Islet precursor cell (in vitro differentiated cells): ENCODE measurements around the gene C4orf54.

Experiments used
- DNase-seq: peaks from one replicate; pipeline ENCODE4 v3.0.0-alpha.2; 2018

Gene C4orf54

DNA sequence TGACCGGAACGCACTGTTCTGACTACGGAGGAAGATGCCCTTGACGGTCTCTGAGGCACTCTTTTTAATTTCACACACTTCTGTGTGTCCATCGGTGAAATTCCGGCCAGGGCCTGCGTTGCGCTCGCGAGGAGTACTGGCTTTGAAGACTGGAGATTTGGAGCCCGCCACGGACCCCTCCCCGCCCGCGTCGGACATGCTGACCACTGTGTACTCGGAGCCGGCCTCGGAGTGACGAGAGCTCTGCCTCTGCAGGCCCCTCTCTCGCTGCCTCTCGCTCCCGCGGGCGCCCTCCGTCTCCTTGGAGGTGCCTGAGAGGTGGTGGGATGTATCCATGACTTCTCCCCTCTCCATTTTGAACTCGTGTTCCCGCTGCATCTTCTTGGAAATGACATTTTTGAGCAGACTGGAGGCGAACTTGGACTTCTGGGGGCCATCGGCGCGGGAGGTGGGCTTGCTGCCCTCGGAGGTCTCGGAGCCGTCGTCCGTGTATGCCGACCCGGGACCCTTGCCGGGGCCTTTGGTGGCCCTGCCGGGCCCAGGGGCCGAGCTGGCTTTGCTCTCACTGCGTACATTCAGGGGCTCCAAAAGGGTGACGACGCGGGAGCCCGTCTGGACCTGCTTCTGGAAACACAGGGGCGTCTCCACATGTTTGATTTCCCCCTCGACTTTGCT, 5.7 kb downstream of the C4orf54 start:
- no peak for DNase-seq

DNA sequence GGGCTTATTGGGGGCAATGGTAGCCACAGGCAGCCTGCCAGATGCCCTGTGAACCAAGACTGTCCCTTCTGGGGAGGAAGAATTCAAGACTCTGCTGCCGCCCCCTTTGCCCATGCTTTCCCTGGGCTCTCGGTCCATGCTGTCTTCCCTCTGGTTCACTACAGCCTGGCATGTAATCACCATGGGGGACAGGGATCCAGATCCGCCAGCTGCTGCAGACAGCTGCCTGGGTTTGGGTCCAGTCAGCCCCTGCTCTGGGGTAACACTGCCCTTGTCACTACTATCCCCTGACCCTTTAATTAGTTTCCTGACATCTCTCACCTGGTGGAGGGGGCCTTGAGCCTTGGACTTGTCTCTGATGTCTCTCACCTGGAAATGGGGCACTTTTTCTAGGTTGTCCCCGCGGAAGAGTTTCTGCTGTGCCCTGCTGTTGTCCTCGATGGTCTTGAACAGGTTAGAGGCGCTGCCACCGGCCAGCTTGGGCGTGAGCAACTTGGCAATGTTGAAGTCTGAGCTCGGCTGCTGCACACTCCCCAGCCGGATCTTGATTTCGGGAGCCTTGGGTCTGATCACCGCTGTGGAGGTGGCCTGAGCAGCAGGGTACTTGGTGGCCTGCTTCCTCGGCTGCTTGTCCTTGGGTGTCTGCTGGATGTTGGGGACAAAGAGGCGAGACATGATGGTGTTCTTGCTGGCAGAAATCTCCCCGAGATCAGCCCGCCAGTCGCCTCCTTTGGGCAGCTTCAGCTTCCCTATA, 6.4 kb downstream of the C4orf54 start:
- no peak for DNase-seq

DNA sequence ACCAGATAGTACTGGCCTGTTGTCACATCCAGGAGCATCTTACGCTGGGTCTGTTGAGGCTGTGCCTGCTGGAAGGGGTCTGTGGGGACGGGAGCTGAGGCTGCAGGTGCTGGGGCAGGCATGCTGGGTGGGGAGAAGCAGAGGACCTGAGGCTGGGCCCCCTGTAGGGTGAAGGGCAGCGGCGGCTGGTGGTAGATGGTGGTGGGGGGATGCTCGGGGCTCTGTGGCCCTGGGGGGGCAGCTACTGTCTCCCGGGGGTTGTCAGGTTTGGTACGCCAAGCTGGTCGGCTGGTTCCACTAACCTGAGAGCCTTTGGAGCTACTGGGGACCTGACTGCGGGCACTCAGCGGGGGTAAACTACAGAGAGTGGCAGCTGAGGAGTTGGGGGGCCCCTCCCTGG, 7.8 kb downstream of the C4orf54 start:
- no peak for DNase-seq

DNA sequence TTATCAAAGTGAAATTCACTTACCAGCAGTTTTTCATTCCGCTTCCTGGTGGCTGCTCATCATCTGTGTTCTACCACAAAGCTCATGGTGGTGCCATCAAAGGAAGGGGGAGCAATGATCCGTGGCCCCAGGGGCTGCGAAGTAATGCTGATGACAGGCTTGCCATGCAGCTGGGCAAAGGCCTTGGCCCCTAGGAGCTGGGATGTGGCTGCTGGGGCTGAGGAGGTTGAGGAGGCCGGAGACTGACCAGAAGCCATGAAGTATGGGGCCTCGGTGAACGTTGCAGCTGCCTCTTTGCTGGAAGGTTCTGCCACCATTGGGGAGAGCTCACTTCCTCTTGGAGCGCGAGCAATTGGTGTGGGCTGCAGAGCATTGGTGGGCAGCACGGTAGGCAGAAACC, 8.4 kb downstream of the C4orf54 start:
- no peak for DNase-seq

DNA sequence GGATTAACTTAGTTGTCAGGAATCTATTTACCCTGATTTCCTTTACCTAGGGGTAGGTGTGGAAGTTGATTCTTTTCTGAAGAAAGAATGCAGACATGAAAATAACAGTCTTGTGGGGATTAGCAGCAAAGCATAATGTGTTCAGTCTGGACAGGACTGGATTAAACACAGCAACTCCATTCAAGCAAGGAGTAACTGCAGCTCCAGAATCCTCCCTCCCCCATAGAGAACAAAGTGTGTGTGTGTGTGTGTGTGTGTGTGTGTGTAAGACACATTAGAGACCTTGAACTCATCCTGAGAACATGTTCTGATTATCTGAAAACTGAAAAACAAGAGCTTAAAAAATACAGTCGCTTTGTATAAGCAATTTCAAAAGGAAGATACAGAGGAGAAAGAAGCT, 9.3 kb downstream of the C4orf54 start:
- DNase-seq = no peak

DNA sequence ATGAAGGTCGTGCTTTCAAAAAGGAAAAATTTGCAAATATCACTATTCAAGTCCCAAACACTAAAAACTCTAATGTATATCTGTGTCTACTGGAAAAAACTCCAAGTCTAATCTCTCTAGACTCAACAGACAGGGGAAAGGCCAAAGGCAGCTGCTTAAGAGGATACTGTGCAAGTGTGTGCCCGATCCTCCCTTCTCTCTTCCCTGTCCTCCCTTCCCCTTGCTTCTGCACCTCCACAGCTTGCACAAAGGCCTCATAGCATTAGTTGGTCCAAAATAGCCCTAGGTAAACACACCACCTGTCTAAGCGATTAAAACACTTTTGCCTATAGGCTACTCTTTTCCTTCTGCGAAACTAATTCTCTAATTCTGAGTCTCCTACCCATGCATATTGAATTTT, 10.6 kb downstream of the C4orf54 start:
- no peak for DNase-seq

DNA sequence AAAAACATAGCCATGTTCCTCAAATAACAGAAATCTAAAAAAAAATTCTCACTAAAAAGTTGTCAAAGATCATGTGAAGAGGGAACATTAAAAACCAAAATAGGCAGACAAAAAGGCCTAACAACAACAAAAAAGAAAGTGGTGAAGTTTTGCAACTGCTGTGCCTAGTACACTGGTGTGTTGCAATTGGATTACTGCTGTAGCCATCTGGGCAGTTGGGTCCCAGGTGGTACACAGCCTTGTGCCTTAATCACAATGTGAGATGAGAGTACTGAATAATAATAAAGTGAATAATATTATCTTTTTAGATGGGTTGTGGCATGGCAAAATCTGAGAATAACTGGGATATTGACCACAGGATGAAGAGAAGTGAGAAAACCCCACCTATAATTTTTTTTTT, 12.0 kb downstream of the C4orf54 start:
- no peak for DNase-seq

DNA sequence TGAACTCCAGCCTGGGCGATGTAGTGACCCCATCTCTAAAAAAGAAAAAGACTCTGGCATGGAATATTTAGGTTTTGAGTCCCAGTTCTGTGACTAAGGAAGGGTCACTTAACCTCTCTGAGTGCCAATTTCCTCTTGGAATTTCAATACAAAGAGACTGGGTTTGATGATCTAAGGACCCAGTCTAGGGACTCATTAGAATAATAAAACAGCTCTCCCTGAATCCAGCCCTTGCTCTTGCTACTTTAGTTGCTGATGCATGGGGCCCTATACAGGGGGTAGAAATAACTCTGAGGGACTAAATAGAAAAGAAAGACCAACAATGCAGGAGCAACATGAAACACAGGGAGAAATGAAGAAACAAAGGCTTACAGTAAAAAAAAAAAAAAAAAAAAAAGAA, 12.6 kb downstream of the C4orf54 start:
- DNase-seq = no peak

DNA sequence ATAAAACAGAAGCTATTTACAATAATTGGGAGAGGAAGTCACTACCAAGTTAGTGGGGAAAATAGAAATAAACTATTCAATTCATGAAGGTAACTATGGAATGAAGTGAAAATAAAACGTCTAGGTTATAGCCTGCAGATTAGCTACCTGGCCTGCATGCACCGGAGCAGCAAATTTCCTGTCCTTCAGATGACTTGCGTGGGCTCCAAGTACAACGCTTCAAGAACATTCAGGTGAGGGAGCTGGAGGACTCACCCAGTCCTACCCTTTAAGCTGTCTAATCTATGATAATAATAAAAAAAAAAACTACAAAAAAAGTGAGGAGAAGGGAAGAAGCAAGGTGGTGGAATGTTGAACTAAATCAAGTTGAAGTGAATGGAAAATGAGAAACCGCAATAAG, 13.2 kb downstream of the C4orf54 start:
- DNase-seq = no peak

DNA sequence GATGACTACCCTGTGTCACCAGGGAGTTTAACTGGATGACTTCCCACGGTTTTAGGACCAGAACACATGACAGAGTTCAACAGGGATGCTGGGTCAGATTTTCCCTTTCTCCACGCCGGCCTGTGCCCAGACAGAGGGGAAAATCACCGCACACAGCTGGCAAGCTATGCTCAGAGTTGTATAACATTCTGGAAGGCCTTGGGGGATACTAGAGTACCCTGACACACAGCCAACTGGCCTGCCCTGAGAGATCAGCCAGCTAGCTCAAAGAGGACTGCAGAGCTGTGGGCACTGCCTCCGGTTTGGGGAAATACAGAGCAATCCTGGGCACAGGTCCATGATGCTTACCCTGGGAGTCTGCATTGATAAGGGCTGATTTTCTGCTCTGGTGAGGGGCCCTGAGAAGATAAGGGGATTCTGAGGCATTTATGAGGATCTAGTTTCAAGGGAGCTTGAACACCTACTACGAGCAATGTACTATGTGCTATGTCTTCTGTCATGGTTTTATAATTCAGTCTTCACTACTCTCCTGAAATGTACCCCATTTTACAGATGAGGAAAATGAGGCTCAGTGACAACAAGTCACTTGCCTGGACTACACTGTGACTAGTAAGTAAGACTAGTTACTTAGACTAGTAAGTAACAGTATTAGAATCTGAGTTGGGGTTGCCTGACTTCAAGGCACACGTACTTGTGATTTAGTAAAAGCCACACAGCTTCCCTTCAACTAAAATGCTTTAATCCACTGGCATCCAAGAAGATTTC, 14.7 kb downstream of the C4orf54 start:
- no peak for DNase-seq

DNA sequence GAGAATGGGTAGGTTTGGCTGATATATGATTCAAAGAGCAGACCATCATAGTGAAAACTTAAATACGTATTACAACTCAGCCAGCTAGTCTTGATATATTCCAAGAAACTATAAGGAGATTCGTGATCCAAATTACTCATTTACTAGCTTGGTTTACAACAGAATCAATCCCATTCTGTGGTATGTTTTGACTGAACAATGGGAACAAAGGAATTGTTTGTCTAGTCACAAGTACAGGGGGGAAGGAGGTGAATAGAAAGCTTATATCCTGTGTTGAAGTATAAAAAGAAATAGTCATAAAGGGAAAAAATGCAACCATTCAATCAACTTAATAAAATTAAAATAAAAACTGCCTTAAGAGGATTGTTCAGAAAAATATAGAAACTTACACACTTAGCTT, 17.0 kb downstream of the C4orf54 start:
- no peak for DNase-seq

DNA sequence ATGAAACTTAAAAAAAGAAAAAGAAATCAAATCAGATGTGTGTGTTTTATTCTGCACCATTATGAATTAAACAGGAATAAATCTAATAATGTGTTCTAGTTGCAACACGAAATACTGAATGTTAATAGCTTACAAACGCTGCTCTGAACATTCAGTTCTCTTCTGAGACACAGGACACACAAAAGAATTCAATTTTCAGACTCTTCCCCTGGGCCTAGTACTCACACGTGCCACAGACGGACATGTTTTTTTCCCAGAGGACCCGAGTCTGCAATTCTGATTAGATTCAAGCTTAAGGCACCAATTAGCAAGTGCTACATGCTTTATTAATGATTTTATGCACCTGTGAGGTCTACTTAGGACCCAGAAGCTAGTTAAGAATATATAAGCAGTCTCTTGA, 20.5 kb downstream of the C4orf54 start:
- DNase-seq = no peak

DNA sequence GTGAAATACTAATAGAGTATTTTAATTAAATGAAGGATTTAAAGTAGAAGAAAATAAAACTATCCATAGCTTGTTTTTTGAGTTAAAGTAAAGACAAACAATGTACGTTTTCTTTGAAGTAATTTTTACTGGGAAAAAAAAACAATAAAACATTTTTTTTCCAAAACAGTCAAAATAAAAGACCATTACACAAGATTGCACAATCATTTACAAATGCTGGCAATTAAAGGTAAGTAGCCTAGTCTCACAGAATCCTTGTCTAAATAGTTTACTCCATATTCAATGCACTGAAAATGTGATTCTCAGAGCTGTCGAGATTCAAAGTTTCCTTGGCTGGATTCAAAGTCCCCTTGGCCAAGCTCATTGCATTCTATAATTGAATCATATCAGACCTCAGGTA, 21.2 kb downstream of the C4orf54 start:
- DNase-seq = no peak

DNA sequence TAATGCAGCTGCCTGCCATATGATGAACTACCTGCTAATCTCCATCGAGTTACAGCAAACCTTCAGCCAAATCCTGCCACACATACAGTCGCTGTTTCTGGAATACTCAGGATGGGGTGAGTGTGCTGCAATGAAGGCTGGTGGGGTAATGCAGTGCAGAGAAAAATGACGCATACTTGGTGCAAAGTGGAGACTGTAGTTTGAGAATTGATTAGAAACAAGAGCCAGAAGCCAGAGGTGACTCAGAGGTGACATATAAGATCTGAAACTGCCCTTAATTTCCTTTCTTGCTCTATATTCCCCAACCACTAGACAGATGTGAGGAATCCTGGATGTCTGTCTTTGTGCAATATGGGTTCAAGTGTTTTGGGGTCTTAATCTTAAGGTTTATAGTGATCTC, 22.0 kb downstream of the C4orf54 start:
- DNase-seq = no peak

DNA sequence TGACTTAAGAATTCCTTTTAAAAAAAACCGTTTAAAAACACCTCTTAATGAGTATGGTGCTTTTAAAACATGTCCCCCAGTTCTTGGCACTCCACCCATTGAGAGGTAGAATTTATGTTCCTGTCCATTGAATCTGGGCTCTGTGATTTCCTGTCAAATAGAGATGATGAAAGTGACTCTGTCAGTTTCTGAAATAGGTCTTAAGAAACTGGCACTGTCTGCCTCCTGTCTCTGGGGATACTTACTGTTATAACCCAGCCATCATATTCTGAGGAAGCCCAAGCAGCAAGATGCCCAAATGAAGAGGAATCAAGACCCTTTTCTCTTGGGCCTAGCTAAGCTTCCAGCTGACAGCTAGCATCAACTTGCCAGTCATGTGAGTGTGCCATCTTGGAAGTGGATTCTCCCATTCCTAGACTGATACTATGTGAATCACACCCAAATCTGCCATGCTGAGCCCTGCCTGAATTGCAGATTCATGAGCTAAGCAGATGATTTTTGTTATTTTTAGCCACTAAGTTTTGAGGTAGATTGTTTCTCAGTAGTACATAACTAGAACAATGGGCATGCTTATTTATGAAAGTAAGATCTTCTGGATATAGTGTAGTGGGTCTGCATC, 22.8 kb downstream of the C4orf54 start:
- DNase-seq = no peak

DNA sequence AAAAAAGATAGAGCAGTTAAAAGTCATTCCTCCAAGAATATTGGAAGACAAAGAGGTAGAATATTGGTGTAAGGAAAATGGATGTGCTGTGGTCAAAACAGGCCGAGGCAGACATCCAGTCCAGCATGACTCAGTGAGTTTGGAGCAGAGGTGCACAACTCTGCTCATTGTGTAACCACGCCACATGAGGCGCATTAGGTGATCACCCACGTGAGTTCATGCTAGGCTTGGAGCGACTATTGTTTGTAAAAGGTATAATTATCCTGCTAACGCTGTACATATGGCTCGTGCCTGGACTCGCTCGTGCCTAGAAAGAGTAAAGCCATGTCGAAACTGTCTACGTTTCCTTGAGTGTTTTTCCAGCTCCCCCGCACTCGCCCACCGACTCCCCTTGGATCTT, 23.9 kb downstream of the C4orf54 start:
- DNase-seq = peak; percentile 72

DNA sequence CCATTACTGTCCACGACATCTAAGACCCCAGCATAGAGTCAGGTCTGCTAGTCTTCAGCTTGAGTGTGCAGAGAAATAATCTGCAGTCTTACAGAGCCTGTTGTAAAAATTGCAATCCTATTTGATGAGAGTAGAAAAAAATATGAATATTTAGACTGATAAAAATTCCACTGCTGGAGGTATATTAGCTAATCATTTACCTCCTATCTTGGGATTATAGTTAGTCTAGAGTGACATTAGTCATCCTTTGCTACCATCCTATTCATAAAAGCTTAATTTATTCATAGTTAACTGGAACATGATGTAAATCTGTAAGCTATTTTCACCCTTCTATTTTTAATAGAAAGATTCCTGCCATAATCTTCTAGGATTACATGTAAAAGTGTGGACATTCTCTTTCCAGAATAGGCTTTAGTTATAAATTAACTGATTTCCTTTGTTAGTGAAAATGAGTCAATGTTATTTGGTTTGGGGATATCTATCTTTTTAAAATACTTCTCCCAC, 26.7 kb downstream of the C4orf54 start:
- DNase-seq = no peak

DNA sequence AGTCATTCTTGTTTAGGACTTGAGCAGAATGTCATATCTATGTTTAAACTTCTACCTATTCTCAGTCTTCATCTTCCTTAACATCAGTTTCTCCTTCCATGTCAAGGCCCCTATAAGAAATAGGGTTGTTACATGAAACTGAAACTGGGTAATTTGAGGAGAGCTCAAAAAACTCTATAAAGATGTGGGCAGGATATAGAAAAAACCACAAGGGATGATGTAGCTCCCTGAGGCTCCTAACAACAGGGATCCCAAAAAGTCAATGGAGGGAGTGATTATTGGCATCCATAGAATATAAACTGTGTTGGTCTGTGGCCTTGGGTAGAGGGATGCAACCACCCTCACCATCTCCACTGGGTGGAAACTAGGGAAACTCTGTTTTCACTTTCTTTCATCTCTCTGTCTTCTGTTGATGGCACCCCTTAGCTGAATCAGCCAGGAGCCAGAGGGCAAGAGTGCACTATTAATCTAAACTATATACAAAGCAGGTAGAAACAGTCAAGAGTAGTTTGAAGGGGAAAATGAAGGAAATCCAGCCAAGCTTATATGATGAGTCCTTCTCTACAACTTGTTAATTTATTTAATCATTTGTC, 27.6 kb downstream of the C4orf54 start:
- no peak for DNase-seq

DNA sequence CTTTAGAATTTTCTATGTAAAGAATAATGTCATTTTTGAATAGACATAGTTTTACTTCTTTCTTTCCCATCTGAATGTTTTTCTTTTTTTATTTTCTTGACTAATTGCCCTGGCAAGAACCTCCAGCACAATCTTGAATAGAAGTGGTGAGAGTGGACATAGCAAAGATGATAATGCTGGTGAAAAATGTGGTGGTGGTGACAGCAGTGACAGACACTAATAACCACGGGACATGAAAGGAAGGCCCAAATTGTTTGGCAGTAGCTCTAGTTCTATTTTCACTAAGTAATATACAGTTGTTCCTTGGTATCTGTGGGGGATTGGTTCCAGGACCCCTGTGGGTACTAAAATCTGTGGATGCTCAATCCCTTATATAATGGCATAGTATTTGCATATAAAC, 29.6 kb downstream of the C4orf54 start:
- DNase-seq = no peak

DNA sequence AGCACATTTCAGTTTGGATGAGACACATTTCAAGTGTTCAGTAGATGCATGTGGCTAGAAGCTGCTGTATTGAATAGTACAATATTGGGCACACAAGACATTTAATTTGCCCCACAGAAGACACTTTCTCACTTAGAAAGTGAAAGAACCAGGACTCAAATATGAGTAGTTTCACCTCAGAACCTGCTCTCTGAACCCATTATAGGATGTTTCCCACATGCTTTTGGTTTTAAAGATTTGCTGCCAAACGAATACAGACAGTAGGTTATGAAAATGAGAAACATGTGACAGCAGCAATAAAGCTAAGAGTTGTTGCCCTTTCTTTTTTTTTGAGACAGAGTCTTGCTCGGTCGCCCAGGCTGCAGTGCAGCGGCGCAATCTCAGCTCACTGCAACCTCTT, 32.3 kb downstream of the C4orf54 start:
- no peak for DNase-seq

DNA sequence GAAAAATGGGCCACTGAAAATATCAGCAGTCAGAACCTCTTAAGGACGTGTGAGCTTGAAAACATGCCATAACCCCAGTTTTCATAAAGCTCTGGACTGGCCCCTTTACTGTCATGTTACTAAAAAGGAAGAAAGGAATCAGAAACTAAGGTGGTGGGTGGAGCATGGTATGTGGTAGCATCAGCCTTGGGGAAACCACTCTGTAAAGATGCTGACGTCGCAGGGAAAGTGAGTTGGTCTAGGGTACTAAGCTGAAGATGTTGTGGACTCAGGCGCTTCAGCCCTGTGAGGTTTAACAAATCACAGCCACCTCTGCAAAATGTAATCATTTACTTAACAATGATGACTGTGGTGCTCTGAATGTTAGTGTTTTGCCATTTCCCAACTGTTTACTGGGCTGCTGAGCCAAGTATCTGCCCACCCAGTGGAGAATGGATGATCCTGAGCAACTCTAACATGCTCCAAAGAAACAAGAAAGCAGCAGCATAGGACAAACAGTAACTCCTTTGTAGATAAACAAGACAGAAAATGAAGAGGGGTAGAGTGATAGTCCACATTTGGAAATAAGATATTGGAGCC, 33.4 kb downstream of the C4orf54 start:
- DNase-seq = no peak

DNA sequence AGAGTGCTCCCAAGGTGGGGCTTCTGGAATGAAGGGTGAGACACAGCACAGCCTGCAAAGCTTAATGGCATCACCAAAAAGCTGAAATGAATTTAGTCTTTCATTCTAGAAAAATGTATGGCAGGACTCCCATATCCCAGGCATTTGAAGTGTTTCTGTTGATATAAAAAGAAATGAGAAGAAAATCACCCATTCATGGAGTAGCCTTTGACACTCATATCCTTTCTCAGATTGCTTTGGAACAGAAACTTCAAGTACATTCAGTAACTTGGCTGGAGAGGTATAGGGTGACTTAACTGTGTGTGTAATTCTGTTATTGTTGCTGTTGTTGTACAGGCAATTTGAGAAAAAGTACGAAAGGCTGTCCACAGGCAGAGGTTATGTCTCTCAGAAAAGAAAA, 35.3 kb downstream of the C4orf54 start:
- no peak for DNase-seq

DNA sequence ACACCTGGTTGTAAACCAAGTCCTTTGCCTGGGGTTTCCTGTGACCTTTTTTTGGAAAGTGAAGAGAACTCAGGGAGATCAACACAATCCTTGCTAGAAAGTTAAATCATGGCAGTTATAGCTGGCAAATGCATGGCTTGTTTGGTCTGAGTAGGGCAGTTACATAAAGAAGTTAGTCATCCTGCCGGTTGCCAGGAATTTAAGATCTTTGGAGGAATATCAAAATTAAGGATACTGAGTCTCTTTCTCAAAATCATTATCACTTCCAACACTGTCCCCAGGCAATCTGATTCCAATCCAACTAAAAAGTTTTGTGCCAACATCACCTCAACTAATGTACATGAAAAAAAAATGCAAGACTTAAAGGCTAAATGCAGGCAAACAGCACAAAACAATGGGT, 40.3 kb downstream of the C4orf54 start:
- DNase-seq = no peak
